GM19099 (cell line): ENCODE results near the gene GULP1.

ENCODE experiments used
- POLR2A ChIP-seq: IDR thresholded peaks from 3 replicates; pipeline ENCODE4 v1.6.1; 2011; ENCODE audit warnings: low read depth; ENCODE audit not compliant: insufficient read length; ENCODE audit errors: extremely low read depth

The GULP1 gene

DNA sequence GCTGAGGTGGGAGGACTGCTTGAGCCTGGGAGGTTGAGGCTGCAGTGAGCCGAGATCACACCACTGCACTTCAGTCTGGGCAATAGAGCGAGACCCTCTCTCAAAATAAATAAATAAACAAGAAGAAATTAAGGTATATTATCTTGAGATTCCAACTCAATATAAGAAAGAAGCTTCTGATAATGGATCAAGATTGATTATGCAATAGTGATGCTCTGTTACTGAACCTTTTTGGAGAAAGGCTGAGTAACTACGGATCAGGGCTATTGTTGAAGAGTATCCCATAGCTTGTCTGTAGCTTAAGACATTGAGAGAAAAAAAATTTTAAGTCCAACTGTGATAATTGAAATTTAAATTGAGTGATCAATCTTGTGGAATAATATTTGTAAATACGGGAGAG, 17.7 kb downstream of the GULP1 start:
- no peak for TF ChIP-seq POLR2A

- no peak for TF ChIP-seq POLR2A
Observed at GRCh38 chr2:188314314-188315054, 22.8 kb downstream of the GULP1 start.

DNA sequence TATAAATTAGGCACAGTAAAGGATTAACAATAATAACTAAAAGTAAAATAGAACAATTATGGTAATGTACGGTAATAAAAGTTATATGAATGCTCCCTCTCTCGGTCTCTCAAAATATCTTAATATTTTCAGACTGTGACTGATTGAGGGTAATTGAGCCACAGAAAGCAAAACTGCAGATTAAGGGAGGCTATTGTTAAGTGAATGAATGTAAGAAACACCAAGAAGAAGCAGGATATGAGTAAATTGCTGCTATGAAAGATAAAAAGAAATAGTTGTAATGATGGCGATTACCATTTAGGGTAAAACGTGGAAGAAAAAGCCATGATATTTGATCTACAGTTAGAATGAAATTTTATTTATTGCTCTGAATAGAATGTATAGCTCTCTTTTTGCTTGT, 24.1 kb downstream of the GULP1 start:
- TF ChIP-seq POLR2A: no peak

DNA sequence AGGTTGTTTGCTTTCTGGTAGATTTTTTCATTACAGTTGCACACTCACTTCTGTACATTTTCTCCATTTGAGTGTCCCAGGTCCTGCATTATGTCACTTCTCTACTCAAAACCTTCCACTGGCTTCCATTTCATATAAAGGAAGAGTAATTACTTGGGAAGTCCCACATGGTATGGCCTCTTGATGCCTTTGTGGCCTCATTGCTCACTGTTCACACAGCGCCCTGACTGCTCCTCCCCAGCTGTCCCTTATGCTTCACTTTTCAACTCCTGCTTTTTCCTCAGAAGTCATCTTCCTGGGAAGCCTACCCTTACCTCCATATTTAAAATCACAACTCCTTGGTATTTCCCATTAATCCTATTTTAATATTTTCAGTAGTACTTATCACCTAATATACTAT, 24.7 kb downstream of the GULP1 start:
- TF ChIP-seq POLR2A: no peak

GRCh38 chr2:188316791-188317423, 25.2 kb downstream of the GULP1 start:
- TF ChIP-seq POLR2A: no peak

- TF ChIP-seq POLR2A: no peak
Observed at GRCh38 chr2:188318161-188318749, 26.6 kb downstream of the GULP1 start.

GRCh38 chr2:188319838-188320237, 28.2 kb downstream of the GULP1 start:
- no peak for TF ChIP-seq POLR2A

- TF ChIP-seq POLR2A: no peak
Observed at GRCh38 chr2:188320861-188321260, 29.2 kb downstream of the GULP1 start.

DNA sequence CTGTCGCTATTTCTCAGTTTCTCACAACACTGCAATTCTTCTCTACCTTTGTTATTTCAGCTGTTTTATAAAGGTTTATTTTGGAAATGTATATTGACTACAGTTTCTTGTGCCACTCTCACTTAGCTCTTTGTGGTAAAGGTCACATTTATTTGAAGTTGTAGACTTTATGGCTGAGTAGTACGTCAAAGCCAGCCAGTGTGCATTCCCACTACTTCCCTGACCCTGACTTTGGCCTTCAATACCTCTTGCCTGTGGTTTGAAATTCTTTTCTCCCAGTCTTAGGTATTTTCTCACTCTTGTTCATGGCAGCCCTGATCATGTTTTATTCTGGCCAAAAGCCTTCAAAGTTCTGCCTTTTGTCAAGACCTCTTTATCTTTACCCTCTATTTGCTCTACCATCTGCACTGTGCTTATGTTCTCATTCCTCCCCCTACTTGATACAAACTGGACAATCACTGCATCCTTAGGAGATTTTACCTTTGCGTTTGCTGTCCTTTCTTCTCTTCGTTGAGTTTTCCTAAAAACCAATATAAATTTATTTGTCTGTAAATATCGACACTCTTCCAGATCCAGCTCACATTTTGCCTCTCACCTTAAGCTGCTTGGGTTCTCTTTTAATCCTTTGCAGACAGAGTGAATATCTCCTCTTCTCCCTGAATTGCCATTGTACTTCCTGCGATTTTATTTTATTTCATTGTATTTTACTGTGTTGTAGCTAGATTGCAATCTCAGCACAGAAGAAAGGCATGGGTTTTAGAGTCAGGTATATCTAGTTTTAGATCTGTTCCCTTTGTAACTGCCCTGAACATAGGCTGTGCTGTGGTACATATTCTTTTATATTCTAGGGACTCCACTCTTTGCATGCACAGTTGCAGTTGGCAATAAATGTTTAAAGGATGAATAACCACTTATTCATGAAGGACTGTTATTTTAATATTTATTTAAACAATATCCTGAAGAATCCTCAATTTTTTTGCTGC, 31.2 kb downstream of the GULP1 start:
- no peak for TF ChIP-seq POLR2A

DNA sequence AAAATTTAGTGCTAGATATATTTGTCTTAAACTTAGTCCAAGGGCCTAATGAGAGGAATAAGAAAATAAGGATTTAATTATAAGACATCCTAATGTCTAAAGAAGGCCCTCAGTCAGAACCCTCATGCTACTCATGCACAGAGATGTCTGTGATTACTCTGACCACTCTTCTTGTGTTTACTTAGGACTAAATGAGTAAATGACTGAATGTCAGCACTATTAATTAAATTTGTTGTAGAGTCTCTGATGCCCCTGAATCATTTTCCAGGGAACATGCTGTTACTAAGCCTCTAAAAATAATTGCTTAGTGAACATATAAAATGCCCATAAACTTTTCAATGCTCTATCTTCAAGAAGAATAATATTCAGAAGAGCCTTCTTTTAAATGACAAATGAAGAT, 32.4 kb downstream of the GULP1 start:
- no peak for TF ChIP-seq POLR2A

DNA sequence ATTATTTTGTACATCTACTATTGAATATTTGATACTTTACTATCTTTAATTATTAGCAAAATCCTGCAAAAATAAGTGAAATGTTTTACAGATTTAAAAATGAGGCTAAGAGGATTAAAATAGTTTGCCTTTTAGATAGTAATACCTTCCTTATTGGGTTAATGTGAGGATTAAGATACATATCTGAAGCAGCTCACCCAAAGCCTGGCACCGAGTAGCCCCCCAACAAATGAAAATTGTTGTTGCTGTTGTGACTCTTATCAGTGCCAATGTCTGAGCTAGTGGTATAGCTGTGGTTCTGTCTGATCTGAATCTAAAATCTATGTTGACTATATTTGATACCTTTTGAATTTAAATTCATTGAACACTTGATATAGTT, 34.6 kb downstream of the GULP1 start:
- TF ChIP-seq POLR2A: no peak

- no peak for TF ChIP-seq POLR2A
Observed at GRCh38 chr2:188326669-188327301, 35.1 kb downstream of the GULP1 start.

DNA sequence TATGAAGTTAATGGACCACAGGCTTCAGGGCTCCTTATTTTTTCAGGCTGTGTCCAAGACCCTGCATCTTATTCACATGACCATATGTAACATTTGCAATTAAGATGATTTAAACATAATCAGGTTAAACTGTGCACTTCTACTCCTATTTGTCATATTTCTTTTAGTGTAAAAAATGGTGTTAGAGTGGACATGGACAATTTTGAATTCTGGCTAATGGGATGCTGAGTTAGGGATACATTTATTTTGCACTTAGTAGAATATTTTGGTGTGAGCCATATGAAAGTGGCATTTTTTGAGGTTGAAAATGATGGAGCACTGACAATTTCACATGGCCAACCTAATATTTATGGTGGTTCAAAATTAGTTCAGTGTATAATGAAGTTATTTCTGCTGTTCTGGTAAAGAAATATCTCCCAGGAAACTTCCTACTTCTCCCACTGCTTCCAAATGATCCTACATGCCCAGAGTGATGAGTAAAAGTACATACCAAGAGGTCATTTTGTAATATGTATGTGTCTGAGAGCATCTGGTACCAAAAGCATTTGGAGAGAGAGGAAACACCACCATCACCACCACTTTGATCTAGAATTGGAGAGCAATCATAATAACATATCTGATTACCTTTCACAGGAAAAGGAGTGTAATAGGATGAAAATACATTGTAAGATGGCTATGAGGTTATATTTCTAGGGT, 36.0 kb downstream of the GULP1 start:
- no peak for TF ChIP-seq POLR2A

- TF ChIP-seq POLR2A: no peak
Observed at GRCh38 chr2:188328419-188328818, 36.7 kb downstream of the GULP1 start.
